Lung (tissue), 12 donors: ENCODE measurements around the gene ASF1A. TPM values are rescaled to one million over a fixed set of nuclear protein-coding genes. Genes with fewer than 3 reads are reported as not detected.

Source experiments
- ATAC-seq: fragments of 200-7000 bp; cut with Tn5 transposase; one replicate; pipeline ENCODE4 v1.9.1; 2020; ENCODE audit warnings: moderate number of reproducible peaks; ENCODE audit not compliant: insufficient read depth, low FRiP score
- DNase-seq, 3 donors: peaks; one replicate each; pipeline ENCODE4 v3.0.0-alpha.2; 2013 to 2017
- H3K27ac ChIP-seq, 2 donors: one replicate each; pipeline ENCODE4 v1.5.1; 2013; ENCODE audit warnings: mild to moderate bottlenecking in 2 of 2, moderate library complexity in 2 of 2, control low read depth in 1 of 2, inconsistent platforms in 1 of 2, low read depth in 1 of 2, low read length in 1 of 2
- H3K27me3 ChIP-seq, 3 donors: one replicate each; pipeline ENCODE4 v1.5.1; 2013; ENCODE audit warnings: low read length in 2 of 3; ENCODE audit not compliant: control insufficient read depth in 3 of 3, insufficient read depth in 3 of 3
- H3K36me3 ChIP-seq, 4 donors: one replicate each; pipeline ENCODE4 v1.5.1; 2013; ENCODE audit warnings: low read length in 4 of 4, mild to moderate bottlenecking in 1 of 4, moderate library complexity in 1 of 4; ENCODE audit not compliant: control insufficient read depth in 4 of 4, insufficient read depth in 4 of 4
- H3K4me1 ChIP-seq, 5 donors: one replicate each; pipeline ENCODE4 v1.5.1; 2013; ENCODE audit warnings: low read length in 5 of 5, mild to moderate bottlenecking in 2 of 5, moderate library complexity in 1 of 5; ENCODE audit not compliant: control insufficient read depth in 5 of 5, insufficient read depth in 5 of 5
- H3K4me3 ChIP-seq: one replicate; pipeline ENCODE4 v1.5.1; 2013; ENCODE audit warnings: mild to moderate bottlenecking, control low read depth, moderate library complexity
- H3K9ac ChIP-seq, 2 donors: one replicate each; pipeline ENCODE4 v1.5.1; 2013; ENCODE audit warnings: low read length in 2 of 2, control low read depth in 1 of 2; ENCODE audit not compliant: insufficient read depth in 1 of 2
- H3K9me3 ChIP-seq, 4 donors: one replicate each; pipeline ENCODE4 v1.5.1; 2013; ENCODE audit warnings: low read length in 3 of 4, mild to moderate bottlenecking in 1 of 4, moderate library complexity in 1 of 4; ENCODE audit not compliant: control insufficient read depth in 4 of 4, insufficient read depth in 3 of 4
- WGBS, 2 donors: extraction: QIAGEN DNeasy Blood & Tissue Kit; methylation state at CpG; one replicate each; pipeline ENCODE4 v1.1.7; 2013; 5-methylcytosine and 5-hydroxymethylcytosine counted together
- polyA plus RNA-seq, 2 donors: library from polyadenylated mRNA; stranded (reverse); fragments of 200-250 nt; gene quantifications; one replicate each; pipeline ENCODE4 v1.2.1, GENCODE V29; 2013
- total RNA-seq, 2 donors: library from RNA; depleted of rRNA in 1 of 2; stranded (reverse); fragments of >200 nt in 1 of 2; gene quantifications; one replicate each; pipeline ENCODE4 v1.2.1, GENCODE V29; 2014 to 2021
- TF ChIP-seq, protein P1 (sequence below): IDR thresholded peaks from 2 replicates; pipeline ENCODE4 v1.5.1; 2012; ENCODE audit warnings: mild to moderate bottlenecking; ENCODE audit errors: control extremely low read depth, extremely low read depth
- donor health status: control.
- donor health status: control.
- donor health status: Bipolar disorder and iron deficiency.
- donor health status: healthy.
- donor health status: DM: yes; HTN: yes; CAD: no.

Gene ASF1A
- total and polyA plus RNA-seq, 4 donors, result 8.9 to 32.9 (median 23.9) TPM

DNA sequence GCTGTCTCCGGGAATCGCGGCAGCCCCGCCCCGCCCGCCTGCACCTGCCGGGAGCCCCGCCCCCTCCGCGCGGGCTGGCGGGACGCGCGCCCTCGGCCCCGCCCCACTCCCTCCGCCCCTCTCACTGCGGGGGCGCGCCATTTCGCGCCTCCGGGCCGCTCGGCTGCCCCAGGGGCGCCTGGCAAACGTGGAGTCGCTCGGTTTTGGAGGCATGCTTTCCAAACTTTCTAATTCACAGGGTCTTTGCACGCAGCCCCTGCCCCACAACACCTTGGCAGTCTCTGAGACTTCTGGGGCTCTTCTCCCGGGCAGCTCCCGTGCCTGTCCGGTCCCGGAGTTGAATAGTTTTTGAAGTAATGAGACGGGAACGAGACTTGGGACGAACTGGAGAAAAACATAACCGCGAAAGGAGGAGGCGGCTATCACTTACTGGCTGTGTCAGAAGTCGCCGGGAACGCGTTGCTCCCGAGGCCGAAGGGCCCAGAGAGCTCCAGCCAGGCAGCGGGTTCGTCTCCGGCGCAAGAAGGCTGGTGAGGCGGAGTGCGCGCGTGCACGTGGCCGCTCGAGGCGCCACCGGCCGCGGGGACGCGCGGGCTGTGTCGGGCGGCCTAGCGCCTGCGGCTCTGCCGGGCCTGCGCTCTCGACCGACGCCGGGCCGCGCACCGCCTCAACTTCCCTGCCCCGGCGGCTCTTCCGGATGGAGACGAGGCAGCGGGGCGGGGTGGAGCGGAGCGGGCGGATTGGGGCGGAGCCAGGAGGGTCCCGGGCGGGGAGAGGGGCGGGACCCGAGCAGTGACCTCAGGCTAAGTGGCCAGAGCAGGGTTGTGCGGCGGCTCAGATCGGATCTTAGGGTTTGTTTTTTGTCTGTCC lies 40.7 kb downstream of the ASF1A start, which contains the start of gene MCM9:
TSS of gene MCM9 (minus strand) at position 699 of the 870 bp plus-strand sequence. CDS start 3,436 bp downstream, outside the sequence.
- Histone ChIP-seq H3K36me3 (peaks cover 0 to 10% (median under 1%) of the 10 kb centered on the region in 4 donors), H3K27ac (peak within 1 kb of the TSS; percentile 97 to 99), H3K4me3 (peak within 1 kb of the TSS; percentile 61), H3K4me1 (peaks cover 0 to 9% (median 3%) of the 10 kb centered on the region in 5 donors), H3K9ac (peak within 1 kb of the TSS; percentile 83 to 95), H3K27me3 (no peaks in the 10 kb centered on the region), H3K9me3 (no peaks in the 10 kb centered on the region)
- WGBS, 2 donors, result 1% methylated on average over 95 of the region's 95 CpGs
- TF ChIP-seq, protein P1, sequence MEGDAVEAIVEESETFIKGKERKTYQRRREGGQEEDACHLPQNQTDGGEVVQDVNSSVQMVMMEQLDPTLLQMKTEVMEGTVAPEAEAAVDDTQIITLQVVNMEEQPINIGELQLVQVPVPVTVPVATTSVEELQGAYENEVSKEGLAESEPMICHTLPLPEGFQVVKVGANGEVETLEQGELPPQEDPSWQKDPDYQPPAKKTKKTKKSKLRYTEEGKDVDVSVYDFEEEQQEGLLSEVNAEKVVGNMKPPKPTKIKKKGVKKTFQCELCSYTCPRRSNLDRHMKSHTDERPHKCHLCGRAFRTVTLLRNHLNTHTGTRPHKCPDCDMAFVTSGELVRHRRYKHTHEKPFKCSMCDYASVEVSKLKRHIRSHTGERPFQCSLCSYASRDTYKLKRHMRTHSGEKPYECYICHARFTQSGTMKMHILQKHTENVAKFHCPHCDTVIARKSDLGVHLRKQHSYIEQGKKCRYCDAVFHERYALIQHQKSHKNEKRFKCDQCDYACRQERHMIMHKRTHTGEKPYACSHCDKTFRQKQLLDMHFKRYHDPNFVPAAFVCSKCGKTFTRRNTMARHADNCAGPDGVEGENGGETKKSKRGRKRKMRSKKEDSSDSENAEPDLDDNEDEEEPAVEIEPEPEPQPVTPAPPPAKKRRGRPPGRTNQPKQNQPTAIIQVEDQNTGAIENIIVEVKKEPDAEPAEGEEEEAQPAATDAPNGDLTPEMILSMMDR, result no peak
- ATAC-seq (peak; percentile 97), DNase-seq (peak; percentile 91 to 95 (median 94))

DNA sequence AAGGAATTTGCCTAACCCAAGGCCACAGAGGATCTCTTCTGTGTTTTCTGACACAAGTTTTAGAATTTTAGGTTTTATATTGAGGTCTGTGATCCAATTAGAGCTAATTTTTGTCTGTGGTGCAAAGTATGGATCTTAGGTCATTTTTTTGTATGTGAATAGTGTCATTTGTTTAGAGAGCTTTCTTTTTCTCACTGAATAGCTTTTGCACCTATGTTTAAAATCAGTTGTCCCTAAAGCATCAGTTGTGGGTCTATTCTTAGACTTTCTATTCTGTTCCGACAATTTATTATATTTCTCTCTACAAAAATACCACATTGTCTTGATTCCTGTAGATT lies 41.3 kb downstream of the ASF1A start:
- Histone ChIP-seq H3K36me3 (peaks cover 0 to 10% (median under 1%) of the 10 kb centered on the region in 4 donors), H3K9me3 (no peaks in the 10 kb centered on the region), H3K9ac (peak overlapping the region; percentile 4 to 95), H3K27ac (peak overlapping the region; percentile 97 to 99), H3K4me1 (peaks cover 0 to 9% (median 3%) of the 10 kb centered on the region in 5 donors), H3K4me3 (peak overlapping the region; percentile 61), H3K27me3 (no peaks in the 10 kb centered on the region)
- DNase-seq, result no peak
- TF ChIP-seq, protein P1, result no peak
- ATAC-seq, result no peak
- 3 to 15% methylated on average over 1 of the region's 1 CpG for WGBS, 2 donors

DNA sequence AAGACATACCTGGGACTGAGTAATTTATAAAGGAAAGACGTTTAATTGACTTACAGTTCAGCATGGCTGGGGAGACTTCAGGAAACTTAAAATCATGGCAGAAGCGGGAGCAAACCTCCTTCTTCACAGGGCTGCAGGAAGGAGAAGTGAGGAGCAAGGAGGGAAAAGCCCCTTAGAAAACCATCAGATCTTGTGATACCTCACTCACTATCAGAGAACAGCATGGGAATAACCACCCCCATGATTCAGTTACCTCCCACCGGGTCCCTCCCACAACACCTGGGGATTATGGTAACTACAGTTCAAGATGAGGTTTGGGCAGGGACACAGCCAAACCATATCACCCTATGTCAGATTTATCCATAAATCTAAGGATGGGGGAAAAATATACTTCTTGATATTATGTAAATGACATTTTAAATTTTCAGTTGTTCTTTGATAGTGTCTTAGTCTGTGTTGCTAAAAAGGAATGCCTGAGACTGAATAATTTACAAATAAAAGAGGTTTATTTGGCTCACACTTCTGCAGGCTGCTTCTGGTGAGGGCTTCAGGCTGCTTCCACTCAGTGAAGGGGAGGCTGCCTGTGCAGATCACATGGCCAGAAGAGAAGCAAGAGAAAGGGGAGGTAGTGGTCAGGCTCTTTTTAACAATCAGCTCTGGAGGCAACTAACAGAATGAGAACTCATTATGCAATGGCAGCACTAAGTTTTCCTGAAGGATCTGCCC lies 42.2 kb downstream of the ASF1A start:
- TF ChIP-seq, protein P1, result no peak
- DNase-seq (no peak), ATAC-seq (no peak)
- Histone ChIP-seq H3K27me3 (no peaks in the 10 kb centered on the region), H3K4me1 (peaks cover 0 to 9% (median 3%) of the 10 kb centered on the region in 5 donors), H3K4me3 (no peak overlapping the region), H3K27ac (no peak overlapping the region), H3K9me3 (no peaks in the 10 kb centered on the region), H3K9ac (no peak overlapping the region), H3K36me3 (peaks cover 0 to 3% (median 0%) of the 10 kb centered on the region in 4 donors)
- whole genome bisulfite sequencing, 2 donors, result 71 to 82% methylated on average over 3 of the region's 3 CpGs
